ENCODE results near the gene CFAP100.

DNA sequence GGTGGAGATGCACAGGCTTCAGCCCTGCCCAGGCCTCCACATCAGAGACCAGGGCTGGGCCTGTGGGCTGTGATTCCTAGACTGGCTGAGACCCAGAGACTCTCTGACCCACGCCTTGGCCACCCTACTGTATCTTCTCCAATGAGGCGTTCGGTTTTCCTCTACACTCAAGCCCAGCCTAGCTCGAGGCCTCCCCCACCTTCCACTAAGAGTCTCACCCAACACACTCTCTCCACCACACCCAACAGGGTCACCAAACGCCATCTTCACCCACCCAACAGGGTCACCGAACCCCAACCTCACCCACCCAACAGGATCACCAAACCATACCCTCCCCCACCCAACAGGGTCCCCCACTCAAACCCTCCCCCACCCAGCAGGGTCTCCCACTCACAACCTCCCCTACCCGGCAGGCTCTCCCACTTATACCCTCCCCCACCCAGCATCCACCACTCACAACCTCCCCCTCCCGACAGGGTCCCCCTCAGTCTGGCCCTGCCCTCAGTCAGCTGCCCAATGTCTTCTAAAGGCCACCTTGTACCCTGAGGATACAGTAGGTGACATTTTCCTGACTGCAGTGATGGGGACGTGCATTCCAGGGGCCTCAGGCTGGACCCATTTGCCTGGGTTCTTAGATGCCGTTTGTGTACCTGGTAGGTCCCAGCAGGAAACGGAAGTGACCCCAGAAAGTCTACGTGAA is 20.4 kb downstream of the CFAP100 start:
- TF ChIP-seq, protein P1, sequence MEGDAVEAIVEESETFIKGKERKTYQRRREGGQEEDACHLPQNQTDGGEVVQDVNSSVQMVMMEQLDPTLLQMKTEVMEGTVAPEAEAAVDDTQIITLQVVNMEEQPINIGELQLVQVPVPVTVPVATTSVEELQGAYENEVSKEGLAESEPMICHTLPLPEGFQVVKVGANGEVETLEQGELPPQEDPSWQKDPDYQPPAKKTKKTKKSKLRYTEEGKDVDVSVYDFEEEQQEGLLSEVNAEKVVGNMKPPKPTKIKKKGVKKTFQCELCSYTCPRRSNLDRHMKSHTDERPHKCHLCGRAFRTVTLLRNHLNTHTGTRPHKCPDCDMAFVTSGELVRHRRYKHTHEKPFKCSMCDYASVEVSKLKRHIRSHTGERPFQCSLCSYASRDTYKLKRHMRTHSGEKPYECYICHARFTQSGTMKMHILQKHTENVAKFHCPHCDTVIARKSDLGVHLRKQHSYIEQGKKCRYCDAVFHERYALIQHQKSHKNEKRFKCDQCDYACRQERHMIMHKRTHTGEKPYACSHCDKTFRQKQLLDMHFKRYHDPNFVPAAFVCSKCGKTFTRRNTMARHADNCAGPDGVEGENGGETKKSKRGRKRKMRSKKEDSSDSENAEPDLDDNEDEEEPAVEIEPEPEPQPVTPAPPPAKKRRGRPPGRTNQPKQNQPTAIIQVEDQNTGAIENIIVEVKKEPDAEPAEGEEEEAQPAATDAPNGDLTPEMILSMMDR (IDR thresholded peaks at IDR 0.05) = no peak
- no peak for TF ChIP-seq EZH2 (IDR thresholded peaks at IDR 0.05)

Measured in neural progenitor cell (in vitro differentiated cells).